LNCaP clone FGC (cell line): ENCODE measurements around the gene EPHA8.

ENCODE experiments used
- DNase-seq: peaks from one replicate; pipeline ENCODE4 v3.0.0-alpha.2; 2011; ENCODE audit warnings: low read depth
- H3K4me3 ChIP-seq: 2 replicates; pipeline ENCODE4 v1.5.1; 2011; ENCODE audit warnings: mild to moderate bottlenecking, low read depth, low read length, control low read depth
- TF ChIP-seq, protein P1 (sequence below): IDR thresholded peaks from 2 replicates; pipeline ENCODE4 v1.5.1; 2012; ENCODE audit warnings: mild to moderate bottlenecking; ENCODE audit not compliant: control insufficient read depth, insufficient read depth; ENCODE audit errors: extremely low read depth

The EPHA8 gene

DNA sequence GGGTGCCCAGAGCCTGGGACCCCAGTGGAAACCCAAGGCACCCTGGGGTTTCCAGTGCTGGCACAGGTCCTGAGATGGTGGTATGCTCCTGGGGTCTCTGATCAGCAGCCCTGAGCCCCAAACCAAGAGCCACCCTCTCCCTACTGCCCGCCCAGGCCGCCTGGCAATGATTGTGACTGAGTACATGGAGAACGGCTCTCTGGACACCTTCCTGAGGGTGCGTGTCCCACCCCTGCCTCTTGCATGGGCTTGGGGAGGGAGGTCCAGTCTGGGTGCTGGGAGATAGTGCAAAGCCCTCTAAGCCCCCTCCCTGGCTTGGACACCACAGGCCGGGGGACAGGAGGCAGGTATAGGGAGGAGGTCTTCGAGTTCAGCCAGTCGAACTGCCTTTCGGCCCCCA is 34.7 kb downstream of the EPHA8 start:
- TF ChIP-seq, protein P1, sequence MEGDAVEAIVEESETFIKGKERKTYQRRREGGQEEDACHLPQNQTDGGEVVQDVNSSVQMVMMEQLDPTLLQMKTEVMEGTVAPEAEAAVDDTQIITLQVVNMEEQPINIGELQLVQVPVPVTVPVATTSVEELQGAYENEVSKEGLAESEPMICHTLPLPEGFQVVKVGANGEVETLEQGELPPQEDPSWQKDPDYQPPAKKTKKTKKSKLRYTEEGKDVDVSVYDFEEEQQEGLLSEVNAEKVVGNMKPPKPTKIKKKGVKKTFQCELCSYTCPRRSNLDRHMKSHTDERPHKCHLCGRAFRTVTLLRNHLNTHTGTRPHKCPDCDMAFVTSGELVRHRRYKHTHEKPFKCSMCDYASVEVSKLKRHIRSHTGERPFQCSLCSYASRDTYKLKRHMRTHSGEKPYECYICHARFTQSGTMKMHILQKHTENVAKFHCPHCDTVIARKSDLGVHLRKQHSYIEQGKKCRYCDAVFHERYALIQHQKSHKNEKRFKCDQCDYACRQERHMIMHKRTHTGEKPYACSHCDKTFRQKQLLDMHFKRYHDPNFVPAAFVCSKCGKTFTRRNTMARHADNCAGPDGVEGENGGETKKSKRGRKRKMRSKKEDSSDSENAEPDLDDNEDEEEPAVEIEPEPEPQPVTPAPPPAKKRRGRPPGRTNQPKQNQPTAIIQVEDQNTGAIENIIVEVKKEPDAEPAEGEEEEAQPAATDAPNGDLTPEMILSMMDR: no peak
- no peak overlapping the region for H3K4me3 ChIP-seq
- no peak for DNase-seq

GRCh38 chr1:22598736-22599135 is 35.4 kb downstream of the EPHA8 start:
- no peak for DNase-seq
- TF ChIP-seq, protein P1: no peak
- H3K4me3 ChIP-seq: no peak overlapping the region

GRCh38 chr1:22600071-22600816 is 37.0 kb downstream of the EPHA8 start:
- no peak overlapping the region for H3K4me3 ChIP-seq
- TF ChIP-seq, protein P1: no peak
- DNase-seq: no peak

GRCh38 chr1:22600817-22601605 is 37.7 kb downstream of the EPHA8 start:
- H3K4me3 ChIP-seq: no peak overlapping the region
- TF ChIP-seq, protein P1: no peak
- DNase-seq: no peak

DNA sequence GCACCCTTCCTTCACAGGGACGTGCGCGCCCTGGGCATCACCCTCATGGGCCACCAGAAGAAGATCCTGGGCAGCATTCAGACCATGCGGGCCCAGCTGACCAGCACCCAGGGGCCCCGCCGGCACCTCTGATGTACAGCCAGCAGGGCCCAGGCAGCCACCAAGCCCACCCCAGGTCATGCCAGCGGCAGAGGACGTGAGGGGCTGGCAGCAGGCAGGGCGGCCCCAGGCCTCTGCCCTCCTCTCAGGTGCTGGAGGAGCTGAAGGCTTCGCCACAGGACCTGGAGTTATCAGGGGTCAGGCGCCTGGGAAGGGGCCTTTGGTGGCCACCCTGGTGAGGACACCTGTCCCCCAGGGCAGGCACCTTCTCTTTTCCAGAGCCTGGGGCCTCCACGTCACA is 38.3 kb downstream of the EPHA8 start:
- TF ChIP-seq, protein P1: no peak
- no peak for DNase-seq
- no peak overlapping the region for H3K4me3 ChIP-seq

DNA sequence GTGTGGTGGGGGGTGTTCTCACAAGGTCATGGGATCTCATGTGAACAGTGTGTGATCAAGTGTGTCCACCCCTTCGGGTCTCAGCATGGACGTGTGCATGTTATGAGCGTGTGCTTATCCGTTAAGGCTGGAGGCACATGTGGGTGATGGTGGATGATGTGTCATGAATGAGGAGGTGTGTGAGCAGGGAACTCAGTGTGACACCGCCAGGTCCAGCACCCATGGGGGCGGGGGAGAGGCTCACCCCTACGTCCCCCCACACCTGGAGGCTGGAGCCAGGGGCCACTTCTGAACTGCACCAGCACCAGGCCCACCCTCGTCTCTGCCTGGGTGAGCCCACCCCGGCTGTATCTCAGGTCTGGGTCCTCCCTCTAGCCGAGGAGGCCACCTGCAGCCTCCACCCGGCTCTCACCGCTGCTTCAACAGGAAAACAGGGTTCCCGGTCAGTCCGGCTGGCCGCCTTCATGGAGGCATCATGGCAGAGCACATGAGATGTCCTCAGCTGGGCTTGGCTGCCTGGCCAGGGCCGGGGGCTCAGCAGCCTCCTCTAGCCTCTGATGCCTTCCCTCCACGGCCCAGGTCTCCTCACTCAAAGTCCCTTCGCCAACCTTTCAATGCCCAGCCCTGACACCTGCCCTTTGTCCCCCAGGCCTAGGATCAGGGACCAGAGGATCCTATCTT is 38.9 kb downstream of the EPHA8 start:
- no peak for DNase-seq
- TF ChIP-seq, protein P1: no peak
- no peak overlapping the region for H3K4me3 ChIP-seq
